ENCODE measurements around the gene TMPRSS11A.

Gene TMPRSS11A

DNA sequence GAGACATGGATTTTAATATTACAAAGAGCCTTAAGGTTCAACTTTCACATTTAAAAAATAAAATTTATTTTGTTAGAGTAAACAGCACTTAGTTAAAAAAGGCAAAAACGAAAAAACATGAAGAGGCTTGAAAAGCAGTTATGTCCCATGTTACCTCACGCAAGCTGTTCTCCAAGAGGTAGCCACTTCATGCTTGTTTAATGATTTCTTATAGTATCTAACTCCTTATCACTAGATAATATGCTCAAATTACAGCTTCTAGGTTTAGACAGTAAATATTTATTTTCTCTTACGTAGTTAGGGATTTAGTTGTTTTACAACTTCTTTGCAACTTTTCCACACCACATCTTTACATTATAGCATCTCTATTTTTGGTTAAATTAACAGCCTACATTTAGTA lies 51.7 kb downstream of the TMPRSS11A start:
- no peak for DNase-seq

DNA sequence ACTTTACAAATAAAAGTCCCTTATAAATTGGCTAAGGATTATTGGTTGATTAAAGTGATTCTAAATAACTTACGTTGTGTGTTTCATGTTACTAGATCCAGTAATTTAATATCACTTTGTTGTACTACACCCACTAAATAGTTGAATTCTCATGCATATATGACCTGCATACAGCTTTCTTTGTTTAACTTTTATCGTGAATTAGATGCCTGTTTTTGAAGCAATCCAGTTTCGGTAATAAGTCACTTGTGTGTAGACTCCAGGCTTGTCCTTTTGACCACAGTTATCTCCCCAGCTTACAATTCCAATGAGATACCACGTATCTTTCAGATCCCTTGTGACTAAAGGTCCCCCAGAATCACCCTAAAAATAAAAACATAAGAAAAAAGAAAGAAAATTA lies 52.2 kb downstream of the TMPRSS11A start:
- DNase-seq: no peak

GRCh38 chr4:67910585-67910905 lies 52.7 kb downstream of the TMPRSS11A start:
- no peak for DNase-seq

- DNase-seq: no peak
Measured at GRCh38 chr4:67909905-67910584, 53.2 kb downstream of the TMPRSS11A start.

DNA sequence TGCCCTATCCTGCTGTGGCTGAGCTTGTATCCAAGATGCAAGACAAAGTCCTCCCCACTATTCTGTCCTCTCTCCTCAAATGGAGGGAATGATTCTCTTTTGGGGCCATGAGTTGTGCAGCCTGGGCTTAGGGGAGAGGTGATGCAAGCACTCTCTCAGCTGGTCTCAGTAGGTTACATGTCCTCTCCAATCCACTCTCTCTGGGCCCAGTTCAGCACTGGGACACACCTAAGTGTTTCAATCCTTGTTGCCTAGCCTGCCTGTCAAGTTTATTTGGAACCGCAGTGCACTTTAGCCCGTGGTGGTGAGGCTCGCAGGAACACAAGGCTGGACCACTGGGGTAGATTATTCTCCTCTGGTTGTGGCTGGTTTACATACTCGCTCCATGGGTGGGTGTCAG lies 55.6 kb downstream of the TMPRSS11A start:
- DNase-seq: no peak

DNA sequence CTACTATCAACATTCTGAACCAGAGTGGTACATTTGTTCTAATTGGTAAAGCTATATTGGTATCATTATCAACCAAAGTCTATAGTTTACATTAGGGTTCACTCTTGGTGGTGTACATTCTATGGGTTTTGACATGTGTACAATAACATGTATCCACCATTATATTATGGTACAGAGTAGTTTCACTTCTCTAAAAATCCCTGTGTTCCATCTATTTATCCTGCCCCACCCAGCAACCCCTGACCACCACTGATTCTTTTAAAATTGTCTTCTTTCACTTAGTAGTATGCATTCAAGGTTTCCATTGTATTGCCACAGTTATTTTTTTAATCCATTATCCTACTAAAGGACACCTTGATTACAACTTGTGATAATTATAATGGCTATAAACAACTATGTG lies 64.2 kb downstream of the TMPRSS11A start:
- no peak for DNase-seq

DNA sequence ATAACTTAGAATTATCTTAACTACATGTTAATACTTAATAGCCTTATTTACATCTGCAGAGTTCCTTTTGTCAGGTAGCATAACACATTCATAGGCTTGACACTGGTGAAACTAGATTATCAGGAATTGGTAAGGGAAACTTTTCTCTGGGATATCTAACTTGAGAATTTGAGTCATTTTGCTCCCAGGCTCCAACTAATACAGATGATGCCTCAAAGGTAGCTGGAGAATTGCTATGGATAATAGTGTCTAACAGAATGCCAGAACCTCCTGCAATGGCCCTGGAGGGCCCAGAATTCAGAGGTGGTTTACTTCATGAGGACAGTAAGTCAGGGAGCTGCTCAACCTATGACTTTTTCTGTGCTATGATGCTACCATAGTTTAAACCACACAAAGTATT lies 65.6 kb downstream of the TMPRSS11A start:
- no peak for DNase-seq

DNA sequence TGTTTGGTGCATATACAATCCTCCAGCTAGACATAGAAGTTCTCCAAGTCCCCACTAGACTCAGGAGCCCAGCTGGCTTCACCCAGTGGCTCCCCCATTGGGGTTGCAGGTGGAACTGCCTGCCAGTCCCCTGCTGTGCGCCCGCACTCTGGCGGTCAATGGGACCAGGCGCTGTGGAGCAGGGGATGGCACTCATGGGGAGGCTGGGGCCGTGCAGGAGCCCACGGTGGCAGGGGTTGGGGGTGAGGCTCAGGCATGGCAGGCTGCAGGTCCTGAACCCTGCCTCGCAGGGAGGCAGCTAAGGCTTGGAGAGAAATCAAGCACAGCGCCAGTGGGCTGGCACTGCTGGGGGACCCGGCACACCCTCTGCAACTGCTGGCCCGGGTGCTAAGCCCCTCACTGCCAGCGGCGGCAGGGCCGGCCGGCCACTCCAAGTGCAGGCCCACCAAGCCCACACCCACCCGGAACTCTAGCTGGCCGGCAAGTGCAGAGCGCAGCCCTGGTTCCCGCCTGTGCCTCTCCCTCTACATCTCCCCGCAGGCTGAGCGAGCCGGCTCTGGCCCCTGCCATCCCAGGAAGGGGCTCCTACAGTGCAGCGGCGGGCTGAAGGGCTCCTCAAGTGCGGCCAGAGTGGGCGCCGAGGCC lies 66.8 kb downstream of the TMPRSS11A start:
- no peak for DNase-seq

DNA sequence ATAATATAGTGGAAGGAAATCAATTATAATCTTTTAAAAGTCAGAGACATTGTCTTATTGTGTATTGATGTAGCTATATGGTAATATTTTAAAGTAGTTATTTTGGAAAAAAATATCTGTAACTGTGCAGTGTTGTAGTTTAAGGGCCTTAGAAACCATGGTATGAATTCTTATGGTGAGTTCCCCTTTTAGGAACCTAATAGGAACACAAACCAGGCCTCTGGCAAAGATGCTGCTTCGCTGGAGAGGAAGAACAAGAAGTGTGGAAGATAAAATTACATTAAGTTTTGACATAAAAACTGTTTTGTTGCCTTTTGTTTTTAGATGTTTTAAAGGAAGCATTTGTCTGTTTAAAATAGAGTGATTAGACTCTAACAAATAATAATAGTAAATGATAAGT lies 68.6 kb downstream of the TMPRSS11A start:
- DNase-seq: no peak

DNA sequence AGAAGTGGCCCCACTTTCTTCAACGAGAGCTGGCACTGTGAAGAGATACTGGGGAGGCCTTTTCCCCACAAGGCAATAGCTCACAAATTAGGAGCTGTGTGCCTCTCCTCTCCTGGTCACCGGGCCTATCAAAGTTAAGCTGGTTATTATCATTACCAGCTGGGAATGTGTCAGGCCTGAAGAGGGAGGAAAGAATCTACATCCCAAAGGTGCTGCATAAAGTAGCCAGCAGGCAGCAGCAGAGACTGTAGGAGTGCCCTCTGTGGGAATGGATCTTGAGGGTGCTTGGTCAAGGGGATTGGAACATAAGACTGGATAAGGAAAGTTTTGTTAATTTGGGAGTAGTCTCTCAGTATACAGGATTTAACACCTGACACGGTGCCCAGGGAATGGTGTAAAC lies 70.4 kb downstream of the TMPRSS11A start:
- DNase-seq: no peak

- no peak for DNase-seq
Measured at GRCh38 chr4:67892253-67892652, 71.0 kb downstream of the TMPRSS11A start.

GRCh38 chr4:67891645-67892044 lies 71.6 kb downstream of the TMPRSS11A start:
- DNase-seq: no peak

GRCh38 chr4:67886281-67886680 lies 77.0 kb downstream of the TMPRSS11A start:
- no peak for DNase-seq

DNA sequence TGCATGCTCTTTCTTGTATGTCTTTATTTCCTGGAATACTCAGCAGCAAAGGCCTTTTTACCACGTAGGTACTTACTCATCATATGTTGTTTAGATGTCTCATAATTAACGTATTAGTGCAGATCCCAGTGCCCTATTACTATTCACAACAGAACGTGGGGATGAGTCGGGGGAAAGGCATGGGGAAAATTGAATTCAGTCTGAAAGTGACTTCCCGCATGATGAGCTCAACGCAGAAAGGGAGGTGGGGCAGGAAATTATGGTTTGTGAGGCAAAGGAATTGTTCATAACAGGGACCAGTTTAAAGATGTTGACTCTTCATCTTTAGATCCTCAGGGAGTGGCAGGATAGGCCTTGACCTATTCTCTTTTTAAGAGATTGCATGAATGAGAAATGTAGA lies 77.5 kb downstream of the TMPRSS11A start:
- DNase-seq: no peak

- no peak for DNase-seq
Measured at GRCh38 chr4:67884701-67885100, 78.6 kb downstream of the TMPRSS11A start.

- no peak for DNase-seq
Measured at GRCh38 chr4:67883902-67884301, 79.4 kb downstream of the TMPRSS11A start, which contains the start of gene TMPRSS11D. Gene TMPRSS11D (minus strand): TSS chr4:67884002. CDS start chr4:67883933, 69 bp downstream.

- no peak for DNase-seq
Measured at GRCh38 chr4:67883458-67883857, 79.8 kb downstream of the TMPRSS11A start.

DNA sequence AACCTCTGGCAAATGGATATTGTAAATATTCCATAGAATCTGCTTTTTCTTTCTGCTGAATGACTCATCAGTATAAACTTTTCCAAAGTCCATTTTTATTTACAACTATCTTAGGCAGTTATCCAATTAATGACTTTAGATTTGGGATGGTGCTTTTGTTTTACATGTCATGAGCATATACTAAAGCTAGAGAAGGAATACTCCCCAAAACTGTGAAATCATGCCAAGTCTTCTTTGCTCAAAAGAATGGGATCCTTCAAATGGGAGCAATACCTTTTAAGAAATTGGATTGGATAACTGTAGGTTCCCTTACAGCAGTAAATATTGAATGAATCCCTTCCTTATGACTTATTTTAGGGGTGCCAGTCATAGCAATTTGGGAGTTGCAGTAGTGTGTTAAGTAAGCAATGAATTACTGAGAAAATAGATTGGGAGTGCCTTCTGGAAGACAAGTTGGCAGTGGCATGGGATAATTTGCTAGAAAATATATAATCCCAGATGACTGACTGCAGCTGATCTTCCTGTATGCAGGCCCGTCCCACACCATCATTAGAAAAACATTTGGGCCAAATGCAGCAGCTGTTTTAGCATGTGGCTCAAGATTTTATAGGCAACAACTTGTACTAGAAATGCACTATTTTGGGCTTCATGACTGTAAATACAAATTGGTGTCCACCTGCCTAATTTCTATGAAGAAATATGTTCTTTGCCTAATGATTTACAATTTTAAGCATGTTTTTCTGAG lies 82.3 kb downstream of the TMPRSS11A start:
- no peak for DNase-seq

GRCh38 chr4:67879486-67879885 lies 83.8 kb downstream of the TMPRSS11A start:
- DNase-seq: no peak

DNA sequence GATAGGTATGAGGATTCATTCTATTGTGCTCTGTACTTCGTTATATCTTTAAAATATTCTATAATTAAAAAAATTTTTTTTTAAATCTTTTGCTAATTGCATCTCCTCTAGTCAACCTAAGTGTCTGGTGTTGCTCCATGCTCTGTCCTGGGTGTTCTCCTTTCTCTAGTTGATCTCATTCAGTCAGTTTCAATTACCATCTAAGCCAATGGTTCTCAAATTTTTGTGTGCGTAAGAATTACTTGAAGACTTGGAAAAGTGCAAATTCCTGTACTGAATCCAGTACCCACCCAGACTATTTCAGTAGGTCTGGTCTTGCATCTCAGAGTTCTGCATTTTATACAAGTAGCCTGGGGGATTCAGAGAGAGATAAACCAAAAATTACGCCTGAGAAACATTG lies 86.2 kb downstream of the TMPRSS11A start:
- no peak for DNase-seq

- DNase-seq: no peak
Measured at GRCh38 chr4:67874986-67875385, 88.3 kb downstream of the TMPRSS11A start.

DNA sequence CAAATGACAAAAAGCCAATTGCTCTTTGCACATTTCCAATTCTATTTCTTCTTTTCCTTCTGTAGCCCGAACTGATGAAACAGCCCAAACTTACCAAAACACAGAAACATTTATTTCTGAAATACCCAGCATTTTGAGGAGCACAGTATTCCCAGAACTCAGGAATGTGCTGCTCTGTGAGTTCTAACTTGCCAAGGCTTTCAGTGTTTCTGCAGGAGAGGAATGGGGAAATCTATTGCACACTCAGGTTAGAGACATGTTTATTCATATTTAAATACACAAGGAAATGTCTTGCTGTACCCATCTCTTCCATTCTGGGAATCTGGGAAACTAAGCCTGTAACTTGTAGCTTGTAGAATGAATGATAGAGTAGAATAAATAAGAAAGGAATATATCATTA lies 90.2 kb downstream of the TMPRSS11A start:
- DNase-seq: no peak

DNA sequence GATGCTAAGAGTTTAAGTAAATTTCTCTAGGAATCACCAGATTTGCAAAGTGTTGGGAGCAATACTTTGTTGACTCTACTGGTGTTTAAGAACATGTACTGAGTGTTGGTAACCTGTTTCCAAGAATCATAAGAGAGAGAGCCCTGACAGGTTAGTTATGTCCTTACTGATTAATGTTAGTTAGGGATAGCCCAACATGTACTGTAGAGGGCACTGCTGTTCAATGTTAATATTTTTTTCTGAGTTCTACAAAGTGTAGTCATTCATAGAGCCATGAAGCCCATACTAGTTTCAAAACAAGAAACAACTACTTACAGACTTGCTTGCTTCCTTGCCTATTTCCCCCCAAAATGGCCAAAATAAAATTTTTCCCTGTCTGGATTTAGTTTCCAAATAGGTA lies 91.4 kb downstream of the TMPRSS11A start:
- DNase-seq: no peak

DNA sequence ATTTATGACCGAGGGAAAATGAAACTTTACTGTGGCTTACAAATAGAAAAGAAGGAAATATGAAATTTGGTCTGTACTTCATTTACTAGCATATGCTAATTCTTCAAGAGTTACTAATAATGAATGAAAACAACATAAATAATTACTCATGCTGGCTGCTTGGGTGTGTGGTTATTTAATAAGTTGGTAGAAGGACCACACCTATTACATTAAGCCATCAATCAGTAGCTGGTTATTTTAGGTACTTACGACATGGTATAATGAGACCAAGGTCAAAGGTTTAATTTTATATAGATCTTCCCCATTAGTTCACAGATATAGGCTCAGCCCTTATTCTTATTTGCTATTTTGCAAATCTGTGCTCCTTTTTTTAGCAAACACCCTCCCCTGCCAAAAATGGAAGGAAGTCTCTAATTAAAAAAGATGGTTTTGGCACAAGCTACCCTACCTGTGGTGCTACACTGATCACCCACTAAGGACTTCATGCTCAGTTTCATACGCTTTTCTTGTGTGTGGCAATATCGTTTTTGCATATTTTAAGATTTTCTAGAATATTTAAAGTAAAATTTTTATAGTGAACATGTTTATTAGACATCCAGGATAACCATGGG lies 93.6 kb downstream of the TMPRSS11A start:
- DNase-seq: no peak
